ENCODE measurements around the gene LAX1. TPM values are rescaled to one million over a fixed set of nuclear protein-coding genes. Genes with fewer than 3 reads are reported as not detected.

Gene LAX1
- total and polyA plus RNA-seq, 10 of the 15 experiments (the other 5 are each of a cell fraction or from before 2014, with no cell fraction given) = 2.1 to 15.0 (median 9.0) TPM

- FAIRE-seq (no peak), ATAC-seq (no peak), DNase-seq (ENCODE audit: low read depth, low spot score) (no peak)
- Histone ChIP-seq H3K9ac (ENCODE audit: control insufficient read depth, insufficient read depth, low read length) (no peak overlapping the region), H3K4me1 (ENCODE audit: control insufficient read depth, insufficient read depth, low read length) (no peaks in the 10 kb centered on the region), H3K79me2 (ENCODE audit: control insufficient read depth, insufficient read depth, low read length) (no peaks in the 10 kb centered on the region), H3K4me2 (ENCODE audit: control insufficient read depth, insufficient read depth) (no peak overlapping the region), H3K36me3 (ENCODE audit: control insufficient read depth in 2 of 2, insufficient read depth in 2 of 2, low read length in 1 of 2) (no peaks in the 10 kb centered on the region), H3K27me3 (replicated peaks in 1 of 2; ENCODE audit: control insufficient read depth in 2 of 2, insufficient read depth in 2 of 2, low read length in 1 of 2) (no peaks in the 10 kb centered on the region), H2AFZ (ENCODE audit: control insufficient read depth, low read depth, low read length) (no peak overlapping the region), H4K20me1 (ENCODE audit: control insufficient read depth, insufficient read depth) (no peaks in the 10 kb centered on the region), H3K27ac (ENCODE audit: control insufficient read depth, insufficient read depth) (no peak overlapping the region), H3K9me3 (replicated peaks; ENCODE audit: control insufficient read depth, insufficient read depth, low read length) (no peaks in the 10 kb centered on the region), H3K4me3 (no peak overlapping the region)
- TF ChIP-seq MTA2 (IDR thresholded peaks at IDR 0.05; ENCODE audit: low read depth) = no peak
- no peak for TF ChIP-seq ZNF217 (IDR thresholded peaks at IDR 0.05)
- no peak for TF ChIP-seq RUNX3 (IDR thresholded peaks at IDR 0.05; ENCODE audit: low read length)
- TF ChIP-seq EP300 (IDR thresholded peaks at IDR 0.05; ENCODE audit: borderline replicate concordance in 1 of 2, control insufficient read depth in 1 of 2, low read depth in 2 of 2, low read length in 2 of 2) = no peak
- no peak for TF ChIP-seq USF1 (IDR thresholded peaks at IDR 0.05; ENCODE audit: borderline replicate concordance, extremely low read length, insufficient read depth, low read depth, low read length)
- TF ChIP-seq GATAD2B (conservative IDR thresholded peaks at IDR 0.05; ENCODE audit: low read depth) = no peak
- no peak for TF ChIP-seq HDGF (IDR thresholded peaks at IDR 0.05)
- TF ChIP-seq KAT2A (conservative IDR thresholded peaks at IDR 0.05; ENCODE audit: control insufficient read depth, low read depth, low read length) = no peak
- no peak for TF ChIP-seq MYB (IDR thresholded peaks at IDR 0.05; ENCODE audit: borderline replicate concordance, low read depth, low read length)
- no peak for TF ChIP-seq SUZ12 (IDR thresholded peaks at IDR 0.05; ENCODE audit: unreplicated experiment)
- TF ChIP-seq BACH1 (IDR thresholded peaks at IDR 0.05; ENCODE audit: borderline replicate concordance) = no peak
- no peak for TF ChIP-seq NBN (IDR thresholded peaks at IDR 0.05)
- TF ChIP-seq ZNF384 (IDR thresholded peaks at IDR 0.05; ENCODE audit: borderline replicate concordance, low read depth, low read length) = no peak
- no peak for TF ChIP-seq MTA3 (IDR thresholded peaks at IDR 0.05; ENCODE audit: borderline replicate concordance, low read length)
- ChIA-PET CTCF (no interaction called here), POLR2A (interaction anchor here (0.7 kb wide), 1 partner anchor 278 kb away, joined by 3 read pairs; no protein-coding TSS in a partner anchor), SMC1A (ENCODE audit: uncharacterized antibody, unreplicated experiment) (no interaction called here), RAD21 (ENCODE audit: unreplicated experiment) (no interaction called here)
- no TSS peak for BruUV-seq (replicated peaks)
- WGBS (ENCODE audit: insufficient coverage, insufficient replicate concordance, low lambda C conversion rate, missing lambda C conversion rate) = 44% methylated on average over 7 of the region's 7 CpGs
- intact Hi-C loops (cut with micrococcal nuclease; ENCODE audit: unreplicated experiment) = no loop called here
- in situ Hi-C loops (cut with MboI) = no loop called here
Observed at GRCh38 chr1:203781962-203782361, 17.0 kb downstream of the LAX1 start.

Measured in GM12878 (cell line).